Neural crest cell (in vitro differentiated cells): ENCODE data around the gene SMG7. TPM values are rescaled to one million over a fixed set of nuclear protein-coding genes. Genes with fewer than 3 reads are reported as not detected.
A peak's percentile ranks its signal among the peaks of the same experiment; 100 is the strongest.

Experiments
- DNase-seq: peaks from one replicate; pipeline ENCODE4 v3.0.0; 2021; ENCODE audit warnings: low read depth, mixed read lengths, low spot score
- H3K27ac Mint-ChIP-seq: one replicate; pipeline ENCODE4 v1.8.0; 2021; ENCODE audit warnings: mild to moderate bottlenecking, mixed read lengths; ENCODE audit not compliant: unreplicated experiment
- H3K27me3 Mint-ChIP-seq: 2 replicates; pipeline ENCODE4 v1.8.0; 2021; ENCODE audit warnings: low read depth, mild to moderate bottlenecking, mixed read lengths
- H3K36me3 Mint-ChIP-seq: 2 replicates; pipeline ENCODE4 v1.8.0; 2021; ENCODE audit warnings: low read depth, mild to moderate bottlenecking, mixed read lengths
- H3K4me1 Mint-ChIP-seq: 2 replicates; pipeline ENCODE4 v1.8.0; 2021; ENCODE audit warnings: mixed read lengths
- H3K4me3 Mint-ChIP-seq: one replicate; pipeline ENCODE4 v1.8.0; 2021; ENCODE audit warnings: mild to moderate bottlenecking, mixed read lengths
- H3K9me3 Mint-ChIP-seq: 2 replicates; pipeline ENCODE4 v1.8.0; 2021; ENCODE audit warnings: mixed read lengths
- total RNA-seq: library from RNA; stranded (reverse); gene quantifications from 2 replicates; pipeline ENCODE4 v1.2.1, GENCODE V29; 2021
- TF ChIP-seq, protein P1 (sequence below): fragments of 200-600 bp; sonication (generic); conservative IDR thresholded peaks from 2 replicates; pipeline ENCODE4 v1.5.0; 2021; ENCODE audit warnings: antibody characterized with exemption, mild to moderate bottlenecking

The SMG7 gene
- total RNA-seq, 1 donor from 2014 or later: 72.4 TPM

DNA sequence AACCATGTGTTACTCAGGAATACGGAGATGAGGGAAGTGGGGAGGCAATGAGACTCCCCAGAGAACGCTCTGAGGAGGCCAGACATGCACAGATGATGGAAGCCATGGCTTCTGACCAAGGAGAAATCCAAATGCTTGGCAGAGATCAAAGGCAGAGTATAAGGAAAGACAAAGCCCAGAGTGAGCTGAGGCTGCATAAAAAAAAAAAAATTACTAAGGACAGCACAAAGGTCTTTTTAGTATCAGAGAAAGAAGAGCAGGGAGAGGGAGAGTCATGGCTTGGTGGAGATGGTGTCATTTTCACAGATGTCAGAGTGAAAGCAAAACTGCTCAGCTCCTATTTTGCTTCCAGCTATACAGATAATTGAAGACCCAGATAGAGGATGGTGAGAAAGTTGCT is 126.1 kb downstream of the SMG7 start:
- H3K36me3 Mint-ChIP-seq: no peaks in the 10 kb centered on the region
- no peak overlapping the region for H3K4me3 Mint-ChIP-seq
- peaks cover 16% of the 10 kb centered on the region for H3K4me1 Mint-ChIP-seq
- no peaks in the 10 kb centered on the region for H3K9me3 Mint-ChIP-seq
- peak overlapping the region; percentile 16 for H3K27ac Mint-ChIP-seq
- H3K27me3 Mint-ChIP-seq: no peaks in the 10 kb centered on the region
- TF ChIP-seq, protein P1, sequence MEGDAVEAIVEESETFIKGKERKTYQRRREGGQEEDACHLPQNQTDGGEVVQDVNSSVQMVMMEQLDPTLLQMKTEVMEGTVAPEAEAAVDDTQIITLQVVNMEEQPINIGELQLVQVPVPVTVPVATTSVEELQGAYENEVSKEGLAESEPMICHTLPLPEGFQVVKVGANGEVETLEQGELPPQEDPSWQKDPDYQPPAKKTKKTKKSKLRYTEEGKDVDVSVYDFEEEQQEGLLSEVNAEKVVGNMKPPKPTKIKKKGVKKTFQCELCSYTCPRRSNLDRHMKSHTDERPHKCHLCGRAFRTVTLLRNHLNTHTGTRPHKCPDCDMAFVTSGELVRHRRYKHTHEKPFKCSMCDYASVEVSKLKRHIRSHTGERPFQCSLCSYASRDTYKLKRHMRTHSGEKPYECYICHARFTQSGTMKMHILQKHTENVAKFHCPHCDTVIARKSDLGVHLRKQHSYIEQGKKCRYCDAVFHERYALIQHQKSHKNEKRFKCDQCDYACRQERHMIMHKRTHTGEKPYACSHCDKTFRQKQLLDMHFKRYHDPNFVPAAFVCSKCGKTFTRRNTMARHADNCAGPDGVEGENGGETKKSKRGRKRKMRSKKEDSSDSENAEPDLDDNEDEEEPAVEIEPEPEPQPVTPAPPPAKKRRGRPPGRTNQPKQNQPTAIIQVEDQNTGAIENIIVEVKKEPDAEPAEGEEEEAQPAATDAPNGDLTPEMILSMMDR: no peak
- no peak for DNase-seq

DNA sequence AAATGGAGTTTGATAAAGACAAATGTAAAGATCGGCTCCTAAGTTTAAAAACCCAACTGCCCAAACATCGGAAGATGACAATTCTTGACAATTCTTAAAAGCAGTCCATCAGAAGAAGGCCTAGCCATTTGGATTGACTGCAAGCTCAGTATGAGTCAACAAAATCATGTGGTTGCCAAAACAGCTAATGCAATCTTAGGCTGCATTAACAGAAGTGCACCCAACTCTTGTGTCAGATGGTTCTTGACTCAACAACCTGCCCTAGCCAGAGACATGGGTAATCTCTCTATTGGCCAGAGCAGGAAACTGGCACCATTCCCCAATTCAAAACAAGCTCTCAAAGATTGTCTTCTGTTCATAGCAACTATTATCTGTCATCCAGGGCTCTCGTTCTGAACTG is 127.8 kb downstream of the SMG7 start:
- TF ChIP-seq, protein P1: no peak
- H3K36me3 Mint-ChIP-seq: no peaks in the 10 kb centered on the region
- H3K4me3 Mint-ChIP-seq: no peak overlapping the region
- no peak for DNase-seq
- H3K27ac Mint-ChIP-seq: no peak overlapping the region
- H3K4me1 Mint-ChIP-seq: peaks cover 23% of the 10 kb centered on the region
- no peaks in the 10 kb centered on the region for H3K27me3 Mint-ChIP-seq
- no peaks in the 10 kb centered on the region for H3K9me3 Mint-ChIP-seq

GRCh38 chr1:183600634-183601033 is 128.3 kb downstream of the SMG7 start:
- H3K27me3 Mint-ChIP-seq: no peaks in the 10 kb centered on the region
- H3K9me3 Mint-ChIP-seq: no peaks in the 10 kb centered on the region
- H3K27ac Mint-ChIP-seq: no peak overlapping the region
- DNase-seq: no peak
- no peak overlapping the region for H3K4me3 Mint-ChIP-seq
- H3K4me1 Mint-ChIP-seq: peaks cover 23% of the 10 kb centered on the region
- H3K36me3 Mint-ChIP-seq: no peaks in the 10 kb centered on the region
- TF ChIP-seq, protein P1: no peak

DNA sequence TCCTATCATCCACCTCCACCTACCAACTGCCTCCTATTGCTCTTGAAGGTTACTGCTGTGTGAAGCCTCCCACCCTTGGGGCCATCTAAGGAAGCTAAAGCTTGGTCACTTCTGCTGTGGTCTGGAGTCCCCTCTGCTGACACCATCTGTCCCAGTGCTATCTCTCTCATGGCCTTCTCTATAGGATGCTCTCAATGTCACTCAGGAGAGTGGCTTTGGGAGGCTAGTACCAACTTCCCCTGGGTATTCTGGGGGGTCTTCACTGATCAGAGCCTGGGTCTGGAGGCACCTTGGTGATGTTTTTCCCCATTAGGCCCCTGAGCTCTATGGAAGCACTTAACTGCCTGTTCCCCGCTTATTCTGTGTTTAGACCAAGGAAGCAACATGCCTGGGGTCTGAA is 130.2 kb downstream of the SMG7 start:
- Mint-ChIP-seq H3K27me3 (no peaks in the 10 kb centered on the region), H3K36me3 (no peaks in the 10 kb centered on the region), H3K27ac (no peak overlapping the region), H3K4me3 (no peak overlapping the region), H3K9me3 (no peaks in the 10 kb centered on the region), H3K4me1 (peaks cover 23% of the 10 kb centered on the region)
- DNase-seq: no peak
- TF ChIP-seq, protein P1: no peak

Other genes with a start within 250 kb of the SMG7 start
- gene NMNAT2, start 54.1 kb upstream of the SMG7 start, total RNA-seq: 3.2 and 4.5 TPM in 2 replicates
- gene NCF2, start 118.0 kb downstream of the SMG7 start, total RNA-seq: not detected in 2 replicates
- gene ARPC5, start 163.3 kb downstream of the SMG7 start, total RNA-seq: 87.0 and 94.6 TPM in 2 replicates
- not detected in 2 replicates for gene APOBEC4, start 180.8 kb downstream of the SMG7 start, total RNA-seq